ENCODE results near the gene MRPS33. TPM values are rescaled to one million over a fixed set of nuclear protein-coding genes. Genes with fewer than 3 reads are reported as not detected.

The MRPS33 gene
- total and polyA plus RNA-seq, 4 experiments from 2014 or later: 46.7 to 88.0 (median 64.0) TPM

Other genes with a start within 250 kb of the MRPS33 start
- gene BRAF, start 90.0 kb downstream of the MRPS33 start, total RNA-seq: 10 to 100 TPM; 46.7 to 52.5 TPM
- gene BRAF, start 90.0 kb downstream of the MRPS33 start, polyA plus RNA-seq: 10 to 100 TPM in 1 of 2 donors, 1 to 10 TPM in 1; 10.0 to 10.8 TPM
- gene TMEM178B, start 59.1 kb upstream of the MRPS33 start, total RNA-seq: under 1 TPM; 0.76 to 0.89 TPM
- gene TMEM178B, start 59.1 kb upstream of the MRPS33 start, polyA plus RNA-seq: under 1 TPM; 0.20 to 0.23 TPM

Measured in CD4-positive, alpha-beta memory T cell (primary cell).